Activated T-cell treated with anti-CD3 and anti-CD28 coated beads, Interleukin-2, amount 50 U/mL, for 24 hours (primary cell): ENCODE measurements around the gene GNPTAB.

Experiments used
- DNase-seq: peaks from one replicate; pipeline ENCODE4 v3.0.0-alpha.2; 2020
- H3K27ac Mint-ChIP-seq: 2 replicates; pipeline ENCODE4 v1.8.0; 2020; ENCODE audit warnings: mild to moderate bottlenecking, mixed read lengths
- H3K27me3 Mint-ChIP-seq: 2 replicates; pipeline ENCODE4 v1.8.0; 2020; ENCODE audit warnings: mixed read lengths
- H3K36me3 Mint-ChIP-seq: 2 replicates; pipeline ENCODE4 v1.8.0; 2020; ENCODE audit warnings: low read depth, mixed read lengths
- H3K4me1 Mint-ChIP-seq: 2 replicates; pipeline ENCODE4 v1.8.0; 2020; ENCODE audit warnings: low read depth, mixed read lengths
- H3K4me3 Mint-ChIP-seq: 2 replicates; pipeline ENCODE4 v1.8.0; 2020; ENCODE audit warnings: mild to moderate bottlenecking, moderate library complexity, mixed read lengths
- H3K9me3 Mint-ChIP-seq: 2 replicates; pipeline ENCODE4 v1.8.0; 2020; ENCODE audit warnings: mixed read lengths

The GNPTAB gene

GRCh38 chr12:101703487-101703886 lies 127.3 kb downstream of the GNPTAB start:
- H3K4me1 Mint-ChIP-seq, result peaks cover 29% of the 10 kb centered on the region
- no peak overlapping the region for H3K27ac Mint-ChIP-seq
- no peak for DNase-seq
- peaks cover 4% of the 10 kb centered on the region for H3K36me3 Mint-ChIP-seq
- H3K27me3 Mint-ChIP-seq, result no peaks in the 10 kb centered on the region
- H3K9me3 Mint-ChIP-seq, result no peaks in the 10 kb centered on the region
- no peak overlapping the region for H3K4me3 Mint-ChIP-seq

- Mint-ChIP-seq H3K27me3 (peaks cover 3% of the 10 kb centered on the region), H3K9me3 (no peaks in the 10 kb centered on the region), H3K4me3 (no peak overlapping the region), H3K4me1 (peaks cover 44% of the 10 kb centered on the region), H3K36me3 (peaks cover 9% of the 10 kb centered on the region), H3K27ac (no peak overlapping the region)
- no peak for DNase-seq
Measured at GRCh38 chr12:101700299-101700820, 130.4 kb downstream of the GNPTAB start.

- peak overlapping the region; percentile 85 for H3K27ac Mint-ChIP-seq
- H3K4me1 Mint-ChIP-seq, result peaks cover 45% of the 10 kb centered on the region
- no peaks in the 10 kb centered on the region for H3K9me3 Mint-ChIP-seq
- DNase-seq, result no peak
- H3K27me3 Mint-ChIP-seq, result peaks cover 3% of the 10 kb centered on the region
- peaks cover 9% of the 10 kb centered on the region for H3K36me3 Mint-ChIP-seq
- H3K4me3 Mint-ChIP-seq, result peak overlapping the region; percentile 85
Measured at GRCh38 chr12:101698800-101699347, 131.9 kb downstream of the GNPTAB start.

- peaks cover 9% of the 10 kb centered on the region for H3K36me3 Mint-ChIP-seq
- H3K27ac Mint-ChIP-seq, result peak overlapping the region; percentile 85
- peaks cover 3% of the 10 kb centered on the region for H3K27me3 Mint-ChIP-seq
- no peaks in the 10 kb centered on the region for H3K9me3 Mint-ChIP-seq
- no peak for DNase-seq
- peaks cover 45% of the 10 kb centered on the region for H3K4me1 Mint-ChIP-seq
- H3K4me3 Mint-ChIP-seq, result peak overlapping the region; percentile 85
Measured at GRCh38 chr12:101697930-101698799, 132.6 kb downstream of the GNPTAB start.

GRCh38 chr12:101697197-101697929 lies 133.4 kb downstream of the GNPTAB start, which contains the start of gene CHPT1:
Gene CHPT1, plus strand, starts transcription at chr12:101697640. Its CDS starts 222 bp downstream, at chr12:101697862.
- DNase-seq, result peak; percentile 79
- Mint-ChIP-seq H3K27me3 (peaks cover 3% of the 10 kb centered on the region), H3K4me1 (peaks cover 45% of the 10 kb centered on the region), H3K36me3 (peaks cover 9% of the 10 kb centered on the region), H3K9me3 (no peaks in the 10 kb centered on the region), H3K27ac (peak within 1 kb of the TSS; percentile 87), H3K4me3 (peak within 1 kb of the TSS; percentile 86)

GRCh38 chr12:101696251-101697196 lies 134.2 kb downstream of the GNPTAB start:
- peak; percentile 41 for DNase-seq
- peaks cover 9% of the 10 kb centered on the region for H3K36me3 Mint-ChIP-seq
- peaks cover 3% of the 10 kb centered on the region for H3K27me3 Mint-ChIP-seq
- H3K4me1 Mint-ChIP-seq, result peaks cover 45% of the 10 kb centered on the region
- peak overlapping the region; percentile 87 for H3K27ac Mint-ChIP-seq
- no peaks in the 10 kb centered on the region for H3K9me3 Mint-ChIP-seq
- peak overlapping the region; percentile 86 for H3K4me3 Mint-ChIP-seq

GRCh38 chr12:101695706-101696105 lies 135.1 kb downstream of the GNPTAB start:
- H3K4me3 Mint-ChIP-seq, result no peak overlapping the region
- H3K9me3 Mint-ChIP-seq, result no peaks in the 10 kb centered on the region
- no peak for DNase-seq
- peaks cover 3% of the 10 kb centered on the region for H3K27me3 Mint-ChIP-seq
- peaks cover 39% of the 10 kb centered on the region for H3K4me1 Mint-ChIP-seq
- peaks cover 9% of the 10 kb centered on the region for H3K36me3 Mint-ChIP-seq
- no peak overlapping the region for H3K27ac Mint-ChIP-seq
